B cell (primary cell): ENCODE measurements around the gene MS4A4E.

Experiments
- CTCF ChIP-seq: fragments of 200-600 bp; IDR thresholded peaks from one replicate; pipeline ENCODE4 v1.8.0; 2022; ENCODE audit warnings: antibody characterized with exemption, mild to moderate bottlenecking
- EZH2 ChIP-seq: IDR thresholded peaks from 2 replicates; pipeline ENCODE4 v1.6.1; 2012; ENCODE audit warnings: borderline replicate concordance, low read depth, mild to moderate bottlenecking, moderate library complexity, low read length; ENCODE audit not compliant: insufficient read depth, poor library complexity, severe bottlenecking

DNA sequence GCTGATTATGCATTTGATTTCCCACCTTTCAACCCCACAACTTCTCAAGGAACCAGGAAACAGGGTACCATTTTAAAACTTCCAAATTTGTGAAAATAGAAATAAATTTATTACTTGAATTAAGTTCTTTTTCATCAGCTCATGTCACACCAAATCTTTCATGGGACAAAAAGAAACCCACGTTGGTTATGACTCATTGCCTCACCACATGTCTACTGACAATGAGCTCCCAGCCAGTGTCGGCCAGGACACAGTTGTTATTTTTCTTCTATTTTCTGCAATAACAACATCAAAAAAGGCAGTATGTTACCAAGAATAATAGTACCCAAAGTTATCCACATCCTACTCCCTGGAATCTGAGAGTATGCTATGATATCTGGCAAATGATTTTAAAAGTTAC is 77.4 kb downstream of the MS4A4E start:
- no peak for TF ChIP-seq CTCF
- no peak for TF ChIP-seq EZH2
